ENCODE data around the gene ADARB1.
"Not testable (repeated sequence)": the region's sequence is repeated elsewhere in the genome, so short reads cannot be mapped to it uniquely, and the experiment has no call there.

ADARB1 gene

GRCh38 chr21:45135122-45135521, 60.7 kb downstream of the ADARB1 start:
- TF ChIP-seq CTCF (conservative IDR thresholded peaks at IDR 0.05): no peak
- H3K27ac ChIP-seq: no peak overlapping the region

GRCh38 chr21:45135868-45136267, 61.5 kb downstream of the ADARB1 start:
- no peak for TF ChIP-seq CTCF (conservative IDR thresholded peaks at IDR 0.05)
- peak overlapping the region; percentile 34; the same call in 1 of the 2 replicates for H3K27ac ChIP-seq

DNA sequence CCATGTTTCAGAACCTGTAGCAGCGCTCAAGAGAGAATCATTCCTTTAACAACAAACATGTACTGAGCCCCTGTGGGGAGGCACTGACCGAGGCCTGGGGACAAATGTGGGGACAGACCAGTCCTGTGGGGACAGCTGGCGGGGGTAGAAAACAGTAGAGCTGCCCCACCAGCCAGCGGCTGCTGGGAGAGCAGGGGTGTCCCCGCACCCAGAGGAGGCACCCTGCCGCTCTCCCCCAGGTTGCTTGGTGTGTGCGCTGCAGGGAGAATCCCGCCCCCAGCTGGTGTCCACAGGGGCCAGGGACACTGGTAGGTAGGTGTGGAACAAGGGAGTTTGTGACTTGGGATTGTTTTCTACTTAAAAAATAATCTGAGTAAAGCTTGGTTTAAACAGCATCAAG, 62.1 kb downstream of the ADARB1 start:
- H3K27ac ChIP-seq: peak overlapping the region; percentile 34

GRCh38 chr21:45136927-45137611, 62.7 kb downstream of the ADARB1 start:
- H3K27ac ChIP-seq: peak overlapping the region; percentile 34
- TF ChIP-seq CTCF (conservative IDR thresholded peaks at IDR 0.05): peak; percentile 99

More for the DNA sequence above, 62.1 kb downstream of the ADARB1 start:
- TF ChIP-seq CTCF (conservative IDR thresholded peaks at IDR 0.05): no peak

DNA sequence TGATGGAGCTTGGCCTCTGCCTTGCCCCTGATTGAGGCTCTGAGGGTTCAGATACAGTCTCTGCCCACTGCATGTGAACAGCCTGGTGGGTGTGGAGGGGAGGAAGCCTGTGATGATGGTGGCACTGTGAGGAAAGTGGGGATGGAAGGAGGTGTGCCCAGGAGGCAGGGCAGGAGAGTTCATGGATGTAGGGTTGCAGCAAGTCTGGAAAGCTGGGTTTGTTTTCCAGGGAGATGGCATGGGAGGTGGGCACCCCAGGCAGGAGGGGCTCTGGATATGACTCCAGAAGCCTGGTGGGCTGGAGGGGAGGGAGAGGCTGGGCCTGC, 63.2 kb downstream of the ADARB1 start:
- H3K27ac ChIP-seq: no peak overlapping the region
- TF ChIP-seq CTCF (conservative IDR thresholded peaks at IDR 0.05): no peak

DNA sequence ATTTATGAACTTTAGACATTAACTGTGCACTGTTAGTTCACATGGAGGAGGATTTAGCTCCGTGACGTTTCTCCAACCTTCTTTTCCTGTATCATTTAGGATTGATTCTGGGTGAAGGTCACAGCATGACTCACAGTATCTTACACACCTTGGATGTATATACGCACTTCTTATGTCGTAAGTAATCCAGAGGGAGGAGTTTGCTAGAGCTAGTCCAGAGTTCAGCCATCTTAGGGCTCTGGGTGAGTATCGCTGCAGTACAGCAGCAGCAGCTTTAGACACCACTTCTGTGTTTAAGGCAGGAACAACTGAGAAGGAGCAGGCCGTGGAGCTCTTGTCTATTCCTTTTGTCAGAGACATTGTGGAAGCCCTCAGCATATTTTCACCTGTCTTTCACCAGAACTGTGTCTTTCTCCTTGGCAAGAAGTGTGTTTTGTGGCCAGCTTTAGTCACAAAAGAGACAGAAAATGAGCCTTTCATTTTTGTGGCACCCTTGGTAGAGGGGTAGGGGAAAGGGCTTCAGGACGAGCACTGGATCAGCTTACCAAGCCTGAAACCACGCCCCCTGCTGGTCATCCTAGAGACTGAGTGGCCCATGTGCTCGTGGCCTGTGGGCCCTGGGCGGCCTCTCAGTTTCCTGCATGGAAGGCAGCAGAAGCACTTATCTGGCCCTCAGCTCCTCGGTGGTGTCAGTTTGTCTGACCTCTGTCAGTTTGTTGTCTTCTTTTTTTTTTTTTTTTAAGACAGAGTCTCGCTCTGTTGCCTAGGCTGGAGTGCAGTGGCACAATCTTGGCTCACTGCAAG, 64.0 kb downstream of the ADARB1 start:
- no peak overlapping the region for H3K27ac ChIP-seq
- peak; percentile 93 for TF ChIP-seq CTCF (conservative IDR thresholded peaks at IDR 0.05)

DNA sequence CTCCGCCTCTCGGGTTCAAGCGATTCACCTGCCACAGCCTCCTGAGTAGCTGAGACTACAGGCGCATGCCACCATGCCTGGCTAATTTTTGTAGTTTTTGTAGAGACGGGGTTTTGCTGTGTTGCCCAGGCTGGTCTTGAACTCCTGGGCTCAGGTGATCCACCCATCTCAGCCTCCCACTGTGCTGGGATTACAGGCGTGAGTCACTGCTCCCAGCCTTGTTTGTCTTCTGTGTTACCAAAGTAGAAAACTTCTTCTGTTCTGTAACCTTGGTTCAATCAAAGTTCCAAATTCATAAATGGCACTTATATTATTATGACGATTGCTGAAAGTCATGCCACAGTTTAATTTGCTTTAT, 64.6 kb downstream of the ADARB1 start:
- H3K27ac ChIP-seq: not testable (repeated sequence)

GRCh38 chr21:45139473-45139872, 65.1 kb downstream of the ADARB1 start:
- H3K27ac ChIP-seq: no peak overlapping the region
- TF ChIP-seq CTCF (conservative IDR thresholded peaks at IDR 0.05): no peak

All from VCaP (cell line).